Measurements from ENCODE around the gene RTN1.

GRCh38 chr14:59920378-59920683 lies 49.8 kb upstream of the RTN1 start:
- TF ChIP-seq CTCF (IDR thresholded peaks at IDR 0.05 in 2 of 3, conservative IDR thresholded peaks at IDR 0.05 in 1 of 3; ENCODE audit: control insufficient read depth in 2 of 3, extremely low read depth in 1 of 3, insufficient read depth in 1 of 3, low read depth in 3 of 3, low read length in 3 of 3) (no peak), POLR2AphosphoS5 (IDR thresholded peaks at IDR 0.05; ENCODE audit: low read length) (no peak), EP300 (IDR thresholded peaks at IDR 0.05; ENCODE audit: borderline replicate concordance in 1 of 2, control insufficient read depth in 1 of 2, low read depth in 2 of 2, low read length in 2 of 2) (no peak), RELA (IDR thresholded peaks at IDR 0.05; ENCODE audit: borderline replicate concordance, partially characterized antibody) (no peak), MAX (IDR thresholded peaks at IDR 0.05; ENCODE audit: low read depth, low read length) (no peak), ASH2L (IDR thresholded peaks at IDR 0.05; ENCODE audit: borderline replicate concordance, low read depth) (no peak), BMI1 (IDR thresholded peaks at IDR 0.05; ENCODE audit: borderline replicate concordance) (no peak), ZBTB40 (IDR thresholded peaks at IDR 0.05; ENCODE audit: borderline replicate concordance) (no peak), PRDM15 (CRISPR knock-in tag; IDR thresholded peaks at IDR 0.05) (no peak), ATF7 (IDR thresholded peaks at IDR 0.05; ENCODE audit: low read depth) (no peak), SIX5 (IDR thresholded peaks at IDR 0.05; ENCODE audit: low read depth, low read length, severe bottlenecking) (no peak)
